Measurements from ENCODE around the gene MYRFL. TPM values are rescaled to one million over a fixed set of nuclear protein-coding genes. Genes with fewer than 3 reads are reported as not detected.
A peak's percentile ranks its signal among the peaks of the same experiment; 100 is the strongest.

MYRFL gene
- total RNA-seq, 2 donors from 2014 or later: 0.15 to 0.55 TPM

DNA sequence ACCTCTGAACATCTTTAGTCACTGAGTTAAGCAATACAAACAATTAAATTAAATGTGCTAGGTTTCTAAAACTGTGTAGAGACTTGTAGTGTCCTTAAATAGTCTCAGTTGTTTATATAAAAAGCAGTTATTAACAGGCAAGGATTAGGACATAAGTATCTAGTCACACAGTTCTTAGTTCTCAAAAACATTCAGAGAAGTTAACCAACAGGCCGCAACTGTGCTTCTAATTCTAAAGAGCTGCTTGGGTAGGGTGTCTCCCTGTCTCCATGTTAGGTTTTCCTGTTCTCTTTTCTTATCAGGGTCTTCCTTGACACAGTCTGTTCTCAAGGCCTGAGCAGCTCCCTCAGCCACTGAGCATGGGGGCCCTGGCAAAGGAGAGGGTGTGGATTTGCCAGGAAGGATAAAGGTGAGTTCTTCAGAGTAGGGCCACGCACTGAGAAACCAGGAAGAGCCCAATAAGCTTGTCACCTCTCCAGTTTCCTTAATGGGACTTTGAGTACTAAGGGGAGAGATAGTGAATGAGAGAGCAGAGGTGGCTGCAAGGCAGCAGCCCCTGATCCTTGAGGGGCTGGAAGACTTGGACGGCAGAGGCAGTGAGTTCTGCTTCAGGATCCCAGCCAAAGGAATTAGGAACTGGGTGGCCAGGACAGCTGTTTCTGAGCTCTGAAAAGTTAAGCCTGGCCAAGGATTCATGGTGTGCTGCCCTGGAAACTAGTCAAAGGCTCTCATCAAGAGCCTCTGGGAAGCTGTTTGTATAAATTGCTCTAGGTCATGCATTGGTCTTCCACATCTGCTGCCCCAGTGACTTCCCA lies 177.3 kb downstream of the MYRFL start:
- H3K9me3 ChIP-seq (ENCODE audit: control insufficient read depth, low read length): no peaks in the 10 kb centered on the region
- Mint-ChIP-seq H3K9me3 (no peaks in the 10 kb centered on the region), H3K4me3 (no peak overlapping the region), H3K36me3 (ENCODE audit: low read depth) (no peaks in the 10 kb centered on the region), H3K4me1 (peaks cover 3% of the 10 kb centered on the region), H3K27ac (no peak overlapping the region), H3K27me3 (ENCODE audit: insufficient read depth) (no peaks in the 10 kb centered on the region)
- no peak for DNase-seq
- no peak overlapping the region for H3K9ac ChIP-seq (ENCODE audit: extremely low read depth, low read length, poor library complexity, severe bottlenecking)
- no peaks in the 10 kb centered on the region for H3K36me3 ChIP-seq (ENCODE audit: control insufficient read depth, insufficient read depth, low read length)
- H3K27me3 ChIP-seq (ENCODE audit: control insufficient read depth, insufficient read depth, low read length, poor library complexity, severe bottlenecking): no peaks in the 10 kb centered on the region
- H3K4me3 ChIP-seq (ENCODE audit: low read length): no peak overlapping the region
- TF ChIP-seq, protein P1, sequence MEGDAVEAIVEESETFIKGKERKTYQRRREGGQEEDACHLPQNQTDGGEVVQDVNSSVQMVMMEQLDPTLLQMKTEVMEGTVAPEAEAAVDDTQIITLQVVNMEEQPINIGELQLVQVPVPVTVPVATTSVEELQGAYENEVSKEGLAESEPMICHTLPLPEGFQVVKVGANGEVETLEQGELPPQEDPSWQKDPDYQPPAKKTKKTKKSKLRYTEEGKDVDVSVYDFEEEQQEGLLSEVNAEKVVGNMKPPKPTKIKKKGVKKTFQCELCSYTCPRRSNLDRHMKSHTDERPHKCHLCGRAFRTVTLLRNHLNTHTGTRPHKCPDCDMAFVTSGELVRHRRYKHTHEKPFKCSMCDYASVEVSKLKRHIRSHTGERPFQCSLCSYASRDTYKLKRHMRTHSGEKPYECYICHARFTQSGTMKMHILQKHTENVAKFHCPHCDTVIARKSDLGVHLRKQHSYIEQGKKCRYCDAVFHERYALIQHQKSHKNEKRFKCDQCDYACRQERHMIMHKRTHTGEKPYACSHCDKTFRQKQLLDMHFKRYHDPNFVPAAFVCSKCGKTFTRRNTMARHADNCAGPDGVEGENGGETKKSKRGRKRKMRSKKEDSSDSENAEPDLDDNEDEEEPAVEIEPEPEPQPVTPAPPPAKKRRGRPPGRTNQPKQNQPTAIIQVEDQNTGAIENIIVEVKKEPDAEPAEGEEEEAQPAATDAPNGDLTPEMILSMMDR (conservative IDR thresholded peaks at IDR 0.05): no peak
- 80 to 95% methylated on average over 2 to 3 of the region's 3 CpGs for WGBS, 2 experiments (ENCODE audit: insufficient coverage in 1 of 2, insufficient read length in 1 of 2)
- H3K4me1 ChIP-seq (ENCODE audit: control insufficient read depth, insufficient read depth, low read length): peaks cover 2% of the 10 kb centered on the region
- peak overlapping the region; percentile 29 for H3K27ac ChIP-seq (ENCODE audit: low read depth, low read length)

DNA sequence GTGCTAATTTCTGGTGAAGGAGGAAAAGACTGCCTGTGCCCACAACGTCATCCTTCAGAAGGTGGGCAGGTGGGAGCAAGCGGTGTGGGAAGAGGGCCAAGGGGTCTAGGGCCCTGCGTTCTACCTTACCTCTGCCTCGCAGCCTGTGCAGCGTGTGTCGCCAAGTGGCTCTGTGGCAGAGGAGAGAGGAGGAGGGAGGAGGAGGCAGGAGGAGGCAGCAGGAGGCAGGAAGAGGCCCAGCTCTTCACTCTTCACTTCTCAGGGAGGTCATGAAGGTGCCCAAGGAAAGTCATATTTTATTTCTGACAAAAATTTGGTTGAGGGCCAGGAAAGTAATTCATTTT lies 177.9 kb downstream of the MYRFL start:
- TF ChIP-seq, protein P1 (conservative IDR thresholded peaks at IDR 0.05): no peak
- H3K36me3 ChIP-seq (ENCODE audit: control insufficient read depth, insufficient read depth, low read length): no peaks in the 10 kb centered on the region
- no peak overlapping the region for H3K9ac ChIP-seq (ENCODE audit: extremely low read depth, low read length, poor library complexity, severe bottlenecking)
- Mint-ChIP-seq H3K36me3 (ENCODE audit: low read depth) (no peaks in the 10 kb centered on the region), H3K4me3 (no peak overlapping the region), H3K4me1 (peaks cover 3% of the 10 kb centered on the region), H3K27ac (no peak overlapping the region), H3K27me3 (ENCODE audit: insufficient read depth) (no peaks in the 10 kb centered on the region), H3K9me3 (peaks cover 3% of the 10 kb centered on the region)
- no peaks in the 10 kb centered on the region for H3K27me3 ChIP-seq (ENCODE audit: control insufficient read depth, insufficient read depth, low read length, poor library complexity, severe bottlenecking)
- H3K27ac ChIP-seq (ENCODE audit: low read depth, low read length): peak overlapping the region; percentile 29
- DNase-seq: no peak
- H3K9me3 ChIP-seq (ENCODE audit: control insufficient read depth, low read length): peaks cover under 1% of the 10 kb centered on the region
- H3K4me3 ChIP-seq (ENCODE audit: low read length): no peak overlapping the region
- WGBS, 2 experiments (ENCODE audit: insufficient coverage in 1 of 2, insufficient read length in 1 of 2): 93 to 95% methylated on average over 3 to 6 of the region's 6 CpGs
- H3K4me1 ChIP-seq (ENCODE audit: control insufficient read depth, insufficient read depth, low read length): peaks cover 2% of the 10 kb centered on the region

DNA sequence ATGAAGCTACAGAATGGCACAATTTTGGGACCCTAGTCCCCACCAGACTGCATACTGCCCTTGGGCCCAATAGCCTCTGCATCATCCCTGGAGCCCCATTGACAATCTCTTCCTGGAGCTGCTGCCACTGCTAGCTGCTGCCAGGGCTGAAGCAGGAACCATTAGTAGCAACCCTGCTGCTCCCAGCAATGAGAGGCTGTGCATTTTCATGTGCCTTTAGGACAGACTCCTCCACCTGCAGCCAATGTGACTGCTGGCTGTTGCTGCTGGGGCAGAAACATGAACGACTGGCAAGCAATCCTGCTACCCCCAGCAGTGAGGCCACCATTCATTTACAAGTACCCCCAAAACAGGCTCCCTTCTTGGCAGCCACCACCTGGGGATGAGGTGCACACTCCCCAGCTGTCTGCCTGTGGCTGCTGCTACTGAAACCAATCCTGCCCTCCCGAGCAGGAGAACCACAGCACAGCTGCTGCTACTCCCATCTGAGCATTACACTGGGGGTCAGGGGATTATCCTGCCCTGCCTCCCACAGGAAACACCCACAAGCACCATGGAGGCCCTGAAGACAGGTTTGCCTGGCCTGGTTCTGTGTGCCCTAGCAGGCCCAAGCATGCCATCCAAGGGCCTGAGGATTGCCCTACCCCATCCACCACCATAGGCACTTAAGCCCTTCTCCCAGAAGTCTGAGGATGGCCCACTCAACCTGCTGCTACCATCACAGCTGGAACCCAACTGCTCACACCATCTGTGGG lies 181.0 kb downstream of the MYRFL start:
- Mint-ChIP-seq H3K27ac (no peak overlapping the region), H3K4me3 (no peak overlapping the region), H3K36me3 (ENCODE audit: low read depth) (peaks cover 4% of the 10 kb centered on the region), H3K4me1 (peaks cover 3% of the 10 kb centered on the region), H3K27me3 (ENCODE audit: insufficient read depth) (peaks cover 5% of the 10 kb centered on the region), H3K9me3 (peaks cover 29% of the 10 kb centered on the region)
- no peak overlapping the region for H3K27ac ChIP-seq (ENCODE audit: low read depth, low read length)
- H3K36me3 ChIP-seq (ENCODE audit: control insufficient read depth, insufficient read depth, low read length): no peaks in the 10 kb centered on the region
- no peak overlapping the region for H3K9ac ChIP-seq (ENCODE audit: extremely low read depth, low read length, poor library complexity, severe bottlenecking)
- H3K4me3 ChIP-seq (ENCODE audit: low read length): no peak overlapping the region
- no peaks in the 10 kb centered on the region for H3K27me3 ChIP-seq (ENCODE audit: control insufficient read depth, insufficient read depth, low read length, poor library complexity, severe bottlenecking)
- no peak for DNase-seq
- TF ChIP-seq, protein P1 (conservative IDR thresholded peaks at IDR 0.05): no peak
- 81 to 100% methylated on average over 1 to 2 of the region's 2 CpGs for WGBS, 2 experiments (ENCODE audit: insufficient coverage in 1 of 2, insufficient read length in 1 of 2)
- H3K9me3 ChIP-seq (ENCODE audit: control insufficient read depth, low read length): peaks cover 14% of the 10 kb centered on the region
- H3K4me1 ChIP-seq (ENCODE audit: control insufficient read depth, insufficient read depth, low read length): peaks cover 2% of the 10 kb centered on the region
